ENCODE results near the gene CILP2.

CILP2 gene

DNA sequence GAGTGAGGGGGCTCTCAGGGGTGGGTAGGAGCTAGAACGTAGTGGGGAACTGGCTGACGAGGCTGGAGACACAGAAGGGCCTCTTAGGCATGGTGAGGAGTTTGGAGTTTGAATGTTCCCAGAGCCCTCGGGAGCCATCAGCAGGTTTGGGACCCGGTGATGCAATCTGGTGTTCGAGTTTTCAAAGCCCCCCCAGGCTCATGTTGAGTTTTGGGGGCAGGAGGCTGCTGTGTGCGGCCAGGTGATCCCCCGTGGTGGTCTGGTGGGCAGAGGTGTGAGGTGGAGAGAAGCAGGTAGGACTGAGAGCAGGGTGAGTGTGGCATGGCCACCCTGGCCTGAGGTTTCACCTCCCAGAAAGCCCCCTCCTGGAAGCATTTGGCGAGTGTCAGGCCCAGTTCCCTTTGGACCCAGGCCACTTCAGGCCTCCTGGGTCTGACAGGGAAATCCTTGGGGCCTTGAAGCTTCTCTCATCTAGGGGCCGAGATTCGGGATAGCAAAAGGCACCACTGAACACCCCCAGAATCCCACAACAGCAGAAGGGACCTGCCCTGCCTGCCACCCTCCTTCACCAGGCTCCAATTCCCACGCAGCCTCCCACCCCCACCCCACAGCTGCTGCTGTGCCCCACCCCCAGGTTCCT, 8.2 kb upstream of the CILP2 start:
- no peak overlapping the region for H3K4me3 ChIP-seq (ENCODE audit: low read depth in 1 of 5, low read length in 5 of 5)
- H3K9ac ChIP-seq (ENCODE audit: low read length in 5 of 5): no peak overlapping the region
- peaks cover 0 to 35% (median 25%) of the 10 kb centered on the region in 5 donors for H3K36me3 ChIP-seq (ENCODE audit: control insufficient read depth in 5 of 5, insufficient read depth in 5 of 5, low read length in 5 of 5)
- no peaks in the 10 kb centered on the region for H3K27me3 ChIP-seq (ENCODE audit: control insufficient read depth in 5 of 5, insufficient read depth in 4 of 5, low read length in 5 of 5)
- peaks cover 0 to 9% (median 6%) of the 10 kb centered on the region in 5 donors for H3K4me1 ChIP-seq (ENCODE audit: control insufficient read depth in 5 of 5, insufficient read depth in 5 of 5, low read length in 5 of 5)
- H3K27ac ChIP-seq (ENCODE audit: low read depth, low read length): no peak overlapping the region
- no peaks in the 10 kb centered on the region for H3K9me3 ChIP-seq (ENCODE audit: control insufficient read depth in 5 of 5, low read length in 5 of 5)

DNA sequence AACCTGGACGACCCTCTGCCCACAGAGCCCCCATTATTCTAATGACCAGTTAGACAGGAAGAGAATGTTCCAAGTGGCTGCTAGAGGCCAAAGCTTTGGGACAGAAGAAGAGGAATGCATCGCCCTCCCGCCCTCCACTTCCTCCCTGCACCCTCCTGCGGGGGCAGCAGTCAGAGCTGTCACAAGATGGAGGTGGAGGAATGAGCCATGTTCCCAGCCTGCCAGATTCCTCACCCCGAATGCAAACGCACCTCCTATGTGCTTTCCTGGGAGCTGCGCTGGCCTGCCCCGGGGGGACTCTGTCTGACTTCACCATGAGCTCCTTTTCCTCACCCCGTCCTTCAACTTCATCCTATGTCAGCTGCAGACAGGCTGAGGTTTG, 7.7 kb upstream of the CILP2 start:
- H3K27ac ChIP-seq (ENCODE audit: low read depth, low read length): no peak overlapping the region

GRCh38 chr19:19530889-19531288, 7.2 kb upstream of the CILP2 start:
- peaks cover 0 to 37% (median 29%) of the 10 kb centered on the region in 5 donors for H3K36me3 ChIP-seq (ENCODE audit: control insufficient read depth in 5 of 5, insufficient read depth in 5 of 5, low read length in 5 of 5)
- no peak overlapping the region for H3K4me3 ChIP-seq (ENCODE audit: low read depth in 1 of 5, low read length in 5 of 5)
- H3K27ac ChIP-seq (ENCODE audit: low read depth, low read length): no peak overlapping the region
- H3K9ac ChIP-seq (ENCODE audit: low read length in 5 of 5): no peak overlapping the region
- peaks cover 0 to 9% (median 6%) of the 10 kb centered on the region in 5 donors for H3K4me1 ChIP-seq (ENCODE audit: control insufficient read depth in 5 of 5, insufficient read depth in 5 of 5, low read length in 5 of 5)
- H3K9me3 ChIP-seq (ENCODE audit: control insufficient read depth in 5 of 5, low read length in 5 of 5): no peaks in the 10 kb centered on the region
- no peaks in the 10 kb centered on the region for H3K27me3 ChIP-seq (ENCODE audit: control insufficient read depth in 5 of 5, insufficient read depth in 4 of 5, low read length in 5 of 5)

More for the DNA sequence above, 7.7 kb upstream of the CILP2 start:
- Histone ChIP-seq H3K4me1 (ENCODE audit: control insufficient read depth in 5 of 5, insufficient read depth in 5 of 5, low read length in 5 of 5) (peaks cover 0 to 9% (median 6%) of the 10 kb centered on the region in 5 donors), H3K9me3 (ENCODE audit: control insufficient read depth in 5 of 5, low read length in 5 of 5) (no peaks in the 10 kb centered on the region), H3K4me3 (ENCODE audit: low read depth in 1 of 5, low read length in 5 of 5) (no peak overlapping the region), H3K36me3 (ENCODE audit: control insufficient read depth in 5 of 5, insufficient read depth in 5 of 5, low read length in 5 of 5) (peaks cover 0 to 37% (median 26%) of the 10 kb centered on the region in 5 donors), H3K9ac (ENCODE audit: low read length in 5 of 5) (no peak overlapping the region), H3K27me3 (ENCODE audit: control insufficient read depth in 5 of 5, insufficient read depth in 4 of 5, low read length in 5 of 5) (no peaks in the 10 kb centered on the region)

- peaks cover 0 to 10% (median 7%) of the 10 kb centered on the region in 5 donors for H3K4me1 ChIP-seq (ENCODE audit: control insufficient read depth in 5 of 5, insufficient read depth in 5 of 5, low read length in 5 of 5)
- H3K4me3 ChIP-seq (ENCODE audit: low read depth in 1 of 5, low read length in 5 of 5): no peak overlapping the region
- H3K36me3 ChIP-seq (ENCODE audit: control insufficient read depth in 5 of 5, insufficient read depth in 5 of 5, low read length in 5 of 5): peaks cover 0 to 25% (median 22%) of the 10 kb centered on the region in 5 donors
- H3K9ac ChIP-seq (ENCODE audit: low read length in 5 of 5): no peak overlapping the region
- H3K27me3 ChIP-seq (ENCODE audit: control insufficient read depth in 5 of 5, insufficient read depth in 4 of 5, low read length in 5 of 5): peaks cover 0 to 1% (median 0%) of the 10 kb centered on the region in 5 donors
- no peak overlapping the region for H3K27ac ChIP-seq (ENCODE audit: low read depth, low read length)
- H3K9me3 ChIP-seq (ENCODE audit: control insufficient read depth in 5 of 5, low read length in 5 of 5): no peaks in the 10 kb centered on the region
Measured at GRCh38 chr19:19531951-19532805, 5.9 kb upstream of the CILP2 start.

- Histone ChIP-seq H3K36me3 (ENCODE audit: control insufficient read depth in 5 of 5, insufficient read depth in 5 of 5, low read length in 5 of 5) (peaks cover 0 to 17% (median 13%) of the 10 kb centered on the region in 5 donors), H3K4me3 (ENCODE audit: low read depth in 1 of 5, low read length in 5 of 5) (no peak overlapping the region), H3K4me1 (ENCODE audit: control insufficient read depth in 5 of 5, insufficient read depth in 5 of 5, low read length in 5 of 5) (peaks cover 0 to 18% (median 15%) of the 10 kb centered on the region in 5 donors), H3K27ac (ENCODE audit: low read depth, low read length) (no peak overlapping the region), H3K9ac (ENCODE audit: low read length in 5 of 5) (no peak overlapping the region), H3K27me3 (ENCODE audit: control insufficient read depth in 5 of 5, insufficient read depth in 4 of 5, low read length in 5 of 5) (peaks cover 0 to 9% (median 6%) of the 10 kb centered on the region in 5 donors), H3K9me3 (ENCODE audit: control insufficient read depth in 5 of 5, low read length in 5 of 5) (no peaks in the 10 kb centered on the region)
Measured at GRCh38 chr19:19532806-19533701, 5.0 kb upstream of the CILP2 start.

- Histone ChIP-seq H3K36me3 (ENCODE audit: control insufficient read depth in 5 of 5, insufficient read depth in 5 of 5, low read length in 5 of 5) (peaks cover 0 to 11% (median 8%) of the 10 kb centered on the region in 5 donors), H3K27me3 (ENCODE audit: control insufficient read depth in 5 of 5, insufficient read depth in 4 of 5, low read length in 5 of 5) (peaks cover 5 to 15% (median 10%) of the 10 kb centered on the region in 5 donors), H3K9ac (ENCODE audit: low read length in 5 of 5) (no peak overlapping the region), H3K4me1 (ENCODE audit: control insufficient read depth in 5 of 5, insufficient read depth in 5 of 5, low read length in 5 of 5) (peaks cover 0 to 24% (median 23%) of the 10 kb centered on the region in 5 donors), H3K4me3 (ENCODE audit: low read depth in 1 of 5, low read length in 5 of 5) (no peak overlapping the region), H3K27ac (ENCODE audit: low read depth, low read length) (no peak overlapping the region), H3K9me3 (ENCODE audit: control insufficient read depth in 5 of 5, low read length in 5 of 5) (no peaks in the 10 kb centered on the region)
Measured at GRCh38 chr19:19533841-19534240, 4.2 kb upstream of the CILP2 start.

DNA sequence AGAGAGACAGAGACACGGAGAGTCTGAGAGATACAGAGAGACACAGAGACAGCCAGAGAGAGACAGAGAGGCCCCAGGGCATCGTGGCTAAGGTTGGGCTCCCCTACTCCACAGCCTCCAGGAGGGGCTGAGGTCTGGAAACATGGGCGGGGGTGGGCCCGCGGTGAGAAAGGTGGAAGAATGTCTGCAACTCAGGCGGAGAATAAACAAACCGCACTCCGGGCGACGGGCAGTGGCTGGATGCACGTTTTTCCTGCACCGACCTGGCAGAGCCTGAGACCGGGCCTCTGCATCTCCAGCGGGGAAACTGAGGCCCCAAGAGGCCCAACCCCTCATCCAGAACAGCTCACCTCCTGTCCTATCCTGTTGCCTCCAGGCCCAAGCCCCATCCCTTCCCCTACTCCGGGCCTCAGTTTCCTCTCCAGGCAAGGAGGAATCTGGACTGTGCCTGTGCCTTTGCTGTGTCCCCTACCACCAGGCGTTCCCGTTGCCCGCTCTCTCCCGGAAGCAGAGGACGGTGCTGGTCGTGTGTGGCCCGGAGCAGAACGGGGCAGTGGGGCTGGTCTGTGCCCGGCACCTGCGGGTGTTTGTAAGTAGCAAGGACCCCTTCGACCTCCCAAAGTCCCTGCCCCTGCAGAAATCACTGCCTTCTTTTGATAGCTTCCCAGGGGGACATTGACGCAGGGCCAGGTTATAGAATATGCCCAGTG, 3.4 kb upstream of the CILP2 start:
- H3K36me3 ChIP-seq (ENCODE audit: control insufficient read depth in 5 of 5, insufficient read depth in 5 of 5, low read length in 5 of 5): peaks cover 0 to 5% (median 3%) of the 10 kb centered on the region in 5 donors
- no peaks in the 10 kb centered on the region for H3K9me3 ChIP-seq (ENCODE audit: control insufficient read depth in 5 of 5, low read length in 5 of 5)
- peaks cover 0 to 26% (median 23%) of the 10 kb centered on the region in 5 donors for H3K4me1 ChIP-seq (ENCODE audit: control insufficient read depth in 5 of 5, insufficient read depth in 5 of 5, low read length in 5 of 5)
- no peak overlapping the region for H3K4me3 ChIP-seq (ENCODE audit: low read depth in 1 of 5, low read length in 5 of 5)
- peaks cover 6 to 21% (median 16%) of the 10 kb centered on the region in 5 donors for H3K27me3 ChIP-seq (ENCODE audit: control insufficient read depth in 5 of 5, insufficient read depth in 4 of 5, low read length in 5 of 5)
- H3K27ac ChIP-seq (ENCODE audit: low read depth, low read length): no peak overlapping the region
- H3K9ac ChIP-seq (ENCODE audit: low read length in 5 of 5): no peak overlapping the region

DNA sequence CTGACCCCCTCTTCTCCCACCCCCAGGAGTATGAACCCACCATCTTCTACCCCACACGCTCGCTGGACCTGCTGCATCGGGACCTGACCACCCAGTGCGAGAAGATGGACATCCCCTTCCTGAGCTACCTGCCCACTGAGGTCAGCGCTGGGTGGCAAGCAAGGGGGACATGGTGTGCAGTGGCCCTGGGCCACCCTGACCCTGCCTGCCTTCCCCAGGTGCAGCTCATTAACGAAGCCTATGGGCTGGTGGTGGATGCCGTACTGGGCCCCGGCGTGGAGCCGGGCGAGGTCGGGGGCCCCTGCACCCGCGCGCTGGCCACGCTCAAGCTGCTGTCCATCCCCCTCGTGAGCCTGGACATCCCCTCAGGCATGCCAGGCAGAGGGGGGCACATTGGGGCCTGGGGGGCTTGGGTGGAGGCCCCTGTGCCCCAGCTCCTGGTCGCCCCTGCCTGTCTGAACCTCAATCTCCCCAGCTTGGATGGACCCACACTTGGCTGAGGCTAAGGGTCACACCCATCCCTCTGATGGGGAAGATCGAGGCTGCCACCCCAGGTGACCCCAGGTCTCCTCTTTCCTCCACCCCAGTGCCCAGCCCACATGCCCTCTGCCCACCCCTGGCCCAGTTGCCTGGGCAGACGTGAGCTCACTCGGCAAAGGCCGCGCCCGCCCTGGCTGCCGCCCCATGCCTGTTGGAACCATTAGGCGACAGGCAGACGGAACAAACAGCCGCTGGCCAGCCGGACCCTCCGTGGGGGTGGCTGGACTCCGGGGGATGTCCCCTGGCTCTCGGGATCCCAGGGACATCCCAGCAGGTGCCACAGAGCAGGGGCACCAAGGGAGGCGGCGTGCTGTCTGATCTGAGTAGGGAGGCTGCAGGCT, 2.5 kb upstream of the CILP2 start:
- H3K9me3 ChIP-seq (ENCODE audit: control insufficient read depth in 5 of 5, low read length in 5 of 5): no peaks in the 10 kb centered on the region
- peaks cover 10 to 25% (median 21%) of the 10 kb centered on the region in 5 donors for H3K27me3 ChIP-seq (ENCODE audit: control insufficient read depth in 5 of 5, insufficient read depth in 4 of 5, low read length in 5 of 5)
- no peak overlapping the region for H3K4me3 ChIP-seq (ENCODE audit: low read depth in 1 of 5, low read length in 5 of 5)
- no peak overlapping the region for H3K9ac ChIP-seq (ENCODE audit: low read length in 5 of 5)
- H3K4me1 ChIP-seq (ENCODE audit: control insufficient read depth in 5 of 5, insufficient read depth in 5 of 5, low read length in 5 of 5): peaks cover 0 to 32% (median 28%) of the 10 kb centered on the region in 5 donors
- no peak overlapping the region for H3K27ac ChIP-seq (ENCODE audit: low read depth, low read length)
- H3K36me3 ChIP-seq (ENCODE audit: control insufficient read depth in 5 of 5, insufficient read depth in 5 of 5, low read length in 5 of 5): peaks cover 0 to 5% (median 3%) of the 10 kb centered on the region in 5 donors

All from subcutaneous abdominal adipose tissue (tissue), 5 donors.